ENCODE measurements around the gene FGF16. TPM values are rescaled to one million over a fixed set of nuclear protein-coding genes. Genes with fewer than 3 reads are reported as not detected.
"Not testable (repeated sequence)": the region's sequence is repeated elsewhere in the genome, so short reads cannot be mapped to it uniquely, and the experiment has no call there.

The FGF16 gene
- under 1 TPM in 4 of 10 donors, not detected in 6; 0.13 to 0.32 (median 0.25) TPM for total RNA-seq
- polyA plus RNA-seq = under 1 TPM in 1 of 2 donors, not detected in 1; 0.19 TPM
- long read RNA-seq, donor 1 = 0 reads
- long read RNA-seq, donor 2 = 0 reads
- long read RNA-seq, donor 3 = 0 reads

DNA sequence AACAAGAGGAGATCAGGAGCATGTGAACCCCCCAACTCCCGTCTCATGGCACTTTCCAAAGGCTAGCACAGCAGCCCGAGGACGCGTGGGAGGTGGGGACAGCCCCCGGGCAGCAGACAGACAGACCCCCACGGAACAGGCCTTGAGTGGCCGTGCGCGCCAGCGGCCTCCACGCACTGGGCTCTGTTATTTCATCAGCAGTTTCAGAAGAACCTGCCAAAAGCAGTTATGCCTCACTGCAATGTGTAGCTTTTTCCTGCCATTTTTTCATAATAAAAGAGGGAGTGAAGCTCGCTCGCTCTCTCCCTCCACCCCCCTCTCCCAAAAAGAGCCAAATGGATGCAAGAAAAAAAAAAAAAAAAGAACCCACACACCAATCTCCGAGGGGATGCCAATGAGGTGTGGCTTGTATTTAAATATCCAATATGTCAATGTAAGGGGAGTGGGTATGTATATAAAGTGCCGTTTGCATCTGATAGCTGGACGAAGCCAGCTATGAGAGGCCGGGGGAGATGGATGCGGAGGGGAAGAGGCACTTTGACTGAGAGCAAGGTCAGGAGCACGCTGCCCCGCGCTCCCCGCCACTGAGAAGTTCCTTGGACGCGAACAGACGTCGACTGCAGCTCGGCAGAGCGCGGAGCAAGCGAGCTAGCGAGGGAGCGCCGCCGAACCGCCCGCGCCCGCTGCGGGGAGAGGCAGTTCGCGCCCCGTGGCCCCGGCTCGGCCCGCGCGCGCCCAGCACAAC lies at the start of gene FGF16:
FGF16 (plus strand) TSS at position 482 of the 745 bp plus-strand sequence. CDS start 286 bp downstream, outside the sequence.
- H3K36me3 ChIP-seq = no peaks in the 10 kb centered on the region
- H3K27me3 ChIP-seq = peaks cover 0 to 54% (median 0%) of the 10 kb centered on the region in 7 donors
- DNase-seq (peak in 1 of 2 donors; percentile 18), ATAC-seq (peak in 5 of 8 donors; percentile 27 to 47 (median 39))
- TF ChIP-seq, protein P1, sequence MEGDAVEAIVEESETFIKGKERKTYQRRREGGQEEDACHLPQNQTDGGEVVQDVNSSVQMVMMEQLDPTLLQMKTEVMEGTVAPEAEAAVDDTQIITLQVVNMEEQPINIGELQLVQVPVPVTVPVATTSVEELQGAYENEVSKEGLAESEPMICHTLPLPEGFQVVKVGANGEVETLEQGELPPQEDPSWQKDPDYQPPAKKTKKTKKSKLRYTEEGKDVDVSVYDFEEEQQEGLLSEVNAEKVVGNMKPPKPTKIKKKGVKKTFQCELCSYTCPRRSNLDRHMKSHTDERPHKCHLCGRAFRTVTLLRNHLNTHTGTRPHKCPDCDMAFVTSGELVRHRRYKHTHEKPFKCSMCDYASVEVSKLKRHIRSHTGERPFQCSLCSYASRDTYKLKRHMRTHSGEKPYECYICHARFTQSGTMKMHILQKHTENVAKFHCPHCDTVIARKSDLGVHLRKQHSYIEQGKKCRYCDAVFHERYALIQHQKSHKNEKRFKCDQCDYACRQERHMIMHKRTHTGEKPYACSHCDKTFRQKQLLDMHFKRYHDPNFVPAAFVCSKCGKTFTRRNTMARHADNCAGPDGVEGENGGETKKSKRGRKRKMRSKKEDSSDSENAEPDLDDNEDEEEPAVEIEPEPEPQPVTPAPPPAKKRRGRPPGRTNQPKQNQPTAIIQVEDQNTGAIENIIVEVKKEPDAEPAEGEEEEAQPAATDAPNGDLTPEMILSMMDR (IDR thresholded peaks at IDR 0.05) = no peak
- intact Hi-C loops (cut with DNase I) = loop anchor here in 1 of 10 donors (5.0 kb wide), 1 partner anchor 180 kb away; no protein-coding TSS in a partner anchor
- no peaks in the 10 kb centered on the region for H3K9me3 ChIP-seq
- peak within 1 kb of the TSS in 1 of 10 donors; percentile 4 for H3K27ac ChIP-seq
- peaks cover 0 to 22% (median 13%) of the 10 kb centered on the region in 9 donors for H3K4me1 ChIP-seq
- peak within 1 kb of the TSS; percentile 22 to 53 (median 38) for H3K4me3 ChIP-seq
- 3 to 4% methylated on average over 38 to 42 of the region's 48 CpGs for WGBS, 2 donors

DNA sequence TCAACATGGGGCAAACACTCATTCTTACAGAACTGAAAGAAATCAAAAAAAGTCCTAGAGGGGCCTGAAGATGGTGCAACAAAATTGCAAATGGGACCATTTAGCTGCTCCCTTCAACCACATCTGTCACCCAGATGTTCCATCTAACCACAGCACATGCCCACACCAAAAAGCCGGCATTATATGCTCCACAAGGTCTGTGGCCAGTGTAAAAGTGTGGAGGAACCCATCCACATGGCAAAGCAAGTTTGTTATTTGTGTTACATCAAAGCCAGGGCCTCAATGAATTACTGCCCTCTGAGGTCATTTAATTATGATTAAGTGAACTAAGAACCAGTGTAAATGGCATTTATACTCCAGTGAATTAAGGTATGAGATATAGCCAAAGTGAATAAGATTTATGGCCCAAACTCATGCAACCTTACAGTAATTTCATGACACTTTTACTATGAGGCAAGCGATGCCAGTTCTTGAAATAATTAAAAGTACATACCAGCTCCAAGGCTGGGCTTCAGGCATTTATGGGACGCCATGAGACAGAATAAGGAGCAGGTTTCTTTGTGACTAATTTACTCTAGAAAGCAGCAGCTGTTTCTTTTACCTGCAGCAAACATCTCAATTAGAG lies 48.7 kb upstream of the FGF16 start:
- Histone ChIP-seq H3K27ac (no peak overlapping the region), H3K4me1 (no peaks in the 10 kb centered on the region), H3K4me3 (no peak overlapping the region), H3K36me3 (no peaks in the 10 kb centered on the region), H3K27me3 (no peaks in the 10 kb centered on the region), H3K9me3 (no peaks in the 10 kb centered on the region)
- WGBS, 2 donors = 84 to 87% methylated on average over 3 of the region's 3 CpGs
- TF ChIP-seq, protein P1 (IDR thresholded peaks at IDR 0.05) = no peak
- DNase-seq (no peak), ATAC-seq (no peak)
- intact Hi-C loops (cut with DNase I) = no loop called here

DNA sequence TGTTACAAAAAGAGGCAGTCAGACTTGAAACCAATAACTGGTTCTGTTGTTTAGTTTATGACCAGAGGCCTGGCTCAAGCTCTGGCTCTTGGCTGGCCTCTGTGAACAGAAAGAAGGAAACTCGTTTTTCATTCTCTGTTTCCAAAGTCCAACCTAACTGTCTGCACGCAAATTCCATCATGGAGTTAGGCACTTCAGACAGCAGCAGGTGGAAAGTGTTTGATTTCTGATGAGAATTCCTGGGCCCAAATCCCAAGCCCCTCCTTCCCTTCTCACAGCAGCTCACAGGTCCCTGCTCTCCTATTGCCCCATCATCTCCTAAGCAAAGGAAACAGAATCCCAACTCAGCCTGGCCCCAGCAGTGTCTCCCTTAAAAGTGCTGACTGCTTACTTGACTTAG lies 42.8 kb upstream of the FGF16 start:
- ATAC-seq (peak in 1 of 8 donors; percentile 11), DNase-seq (no peak)
- TF ChIP-seq, protein P1 (IDR thresholded peaks at IDR 0.05) = no peak
- WGBS, 2 donors = 43 to 60% methylated on average over 2 of the region's 2 CpGs
- Histone ChIP-seq H3K4me1 (no peaks in the 10 kb centered on the region), H3K4me3 (no peak overlapping the region), H3K9me3 (no peaks in the 10 kb centered on the region), H3K36me3 (no peaks in the 10 kb centered on the region), H3K27ac (no peak overlapping the region), H3K27me3 (no peaks in the 10 kb centered on the region)
- intact Hi-C loops (cut with DNase I) = no loop called here

DNA sequence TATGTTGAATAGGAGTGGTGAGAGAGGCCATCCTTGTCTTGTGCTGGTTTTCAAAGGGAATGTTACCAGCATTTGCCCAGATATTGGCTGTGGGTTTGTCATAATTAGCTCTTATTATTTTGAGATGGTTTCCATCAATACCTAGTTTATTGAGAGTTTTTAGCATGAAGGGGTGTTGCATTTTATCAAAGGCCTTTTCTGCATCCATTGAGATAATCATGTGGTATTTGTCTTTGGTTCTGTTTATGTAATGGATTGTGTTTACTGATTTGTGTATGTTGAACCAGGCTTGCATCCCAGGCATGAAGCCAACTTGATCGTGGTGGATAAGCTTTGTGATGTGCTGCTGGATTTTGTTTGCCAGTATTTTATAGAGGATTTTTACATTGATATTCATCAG lies 39.4 kb upstream of the FGF16 start:
- H3K27ac ChIP-seq; H3K27me3 ChIP-seq; H3K4me3 ChIP-seq; intact Hi-C loops (cut with DNase I); H3K9me3 ChIP-seq; ATAC-seq; H3K4me1 ChIP-seq; H3K36me3 ChIP-seq; DNase-seq: not testable (repeated sequence)
- 63 to 64% methylated on average over 1 of the region's 1 CpG for WGBS, 2 donors

Measured in heart right ventricle (tissue), 16 donors.